ENCODE data around the gene ERC1. TPM values are rescaled to one million over a fixed set of nuclear protein-coding genes. Genes with fewer than 3 reads are reported as not detected.

The ERC1 gene
- total and polyA plus RNA-seq, 2 experiments from 2014 or later, result 18.4 to 29.7 TPM

DNA sequence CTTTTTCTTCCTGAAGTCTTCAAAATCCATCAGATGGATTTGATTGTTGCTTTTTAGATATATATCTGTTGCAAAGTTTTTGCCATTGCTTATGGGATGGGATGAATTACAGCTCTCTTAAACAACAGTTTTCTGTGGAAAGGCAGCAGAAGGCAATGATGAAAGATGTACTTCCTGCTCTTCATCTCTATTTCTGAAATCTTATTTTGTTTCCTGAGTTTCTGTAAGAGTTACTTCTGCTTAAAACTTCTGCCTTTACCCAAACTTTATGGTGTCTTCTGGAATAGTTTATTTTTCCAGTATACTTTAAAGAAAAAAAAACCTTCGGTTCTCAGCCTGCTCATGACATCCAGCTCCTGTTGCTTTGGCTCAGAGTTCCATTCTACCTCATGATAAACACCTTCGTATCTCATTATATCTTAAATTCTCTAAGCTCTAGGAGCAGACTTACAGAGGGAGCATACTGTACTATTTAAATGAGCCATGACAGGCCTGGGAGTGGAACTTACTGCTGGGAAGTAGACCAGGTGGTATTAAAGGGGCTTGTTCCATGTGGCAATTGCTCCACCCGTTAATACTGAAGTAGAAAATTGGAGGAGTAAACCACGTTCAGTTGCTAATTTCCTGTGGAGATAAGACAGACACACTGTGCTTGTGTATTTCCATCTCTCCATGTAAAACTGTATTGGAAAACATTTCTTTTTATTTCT, 314.9 kb downstream of the ERC1 start:
- Histone ChIP-seq H3K4me3 (no peak overlapping the region), H3K4me1 (ENCODE audit: insufficient read depth) (no peaks in the 10 kb centered on the region), H3K9me2 (replicated peaks; ENCODE audit: insufficient read depth) (no peaks in the 10 kb centered on the region), H2AFZ (no peak overlapping the region), H3K4me2 (no peak overlapping the region), H4K20me1 (ENCODE audit: insufficient read depth, poor library complexity, severe bottlenecking) (no peaks in the 10 kb centered on the region), H3K79me2 (no peaks in the 10 kb centered on the region), H3K36me3 (replicated peaks; ENCODE audit: insufficient read depth, low read depth) (no peaks in the 10 kb centered on the region), H3K27ac (no peak overlapping the region), H3K9me3 (ENCODE audit: low read depth) (no peaks in the 10 kb centered on the region), H3K27me3 (no peaks in the 10 kb centered on the region)
- no peak for DNase-seq (ENCODE audit: low spot score)
- 56% methylated on average over 4 of the region's 4 CpGs for WGBS (ENCODE audit: low lambda C conversion rate, missing lambda C conversion rate)
- TF ChIP-seq EZH2 (IDR thresholded peaks at IDR 0.05; ENCODE audit: borderline replicate concordance) (no peak), CTCF (IDR thresholded peaks at IDR 0.05; ENCODE audit: poor library complexity) (no peak), EZH2phosphoT487 (IDR thresholded peaks at IDR 0.05; ENCODE audit: low read depth, severe bottlenecking, unreplicated experiment) (no peak)

- H3K9me3 ChIP-seq (ENCODE audit: low read depth), result no peaks in the 10 kb centered on the region
- H3K4me2 ChIP-seq, result no peak overlapping the region
- no peak overlapping the region for H3K27ac ChIP-seq
- no peaks in the 10 kb centered on the region for H4K20me1 ChIP-seq (ENCODE audit: insufficient read depth, poor library complexity, severe bottlenecking)
- H3K4me1 ChIP-seq (ENCODE audit: insufficient read depth), result no peaks in the 10 kb centered on the region
- TF ChIP-seq CTCF (IDR thresholded peaks at IDR 0.05; ENCODE audit: poor library complexity) (no peak), EZH2 (IDR thresholded peaks at IDR 0.05; ENCODE audit: borderline replicate concordance) (no peak), EZH2phosphoT487 (IDR thresholded peaks at IDR 0.05; ENCODE audit: low read depth, severe bottlenecking, unreplicated experiment) (no peak)
- no peak for DNase-seq (ENCODE audit: low spot score)
- H3K36me3 ChIP-seq (replicated peaks; ENCODE audit: insufficient read depth, low read depth), result no peaks in the 10 kb centered on the region
- H2AFZ ChIP-seq, result no peak overlapping the region
- H3K27me3 ChIP-seq, result no peaks in the 10 kb centered on the region
- no peaks in the 10 kb centered on the region for H3K79me2 ChIP-seq
- no peak overlapping the region for H3K4me3 ChIP-seq
- H3K9me2 ChIP-seq (replicated peaks; ENCODE audit: insufficient read depth), result no peaks in the 10 kb centered on the region
- 75% methylated on average over 4 of the region's 4 CpGs for WGBS (ENCODE audit: low lambda C conversion rate, missing lambda C conversion rate)
Observed at GRCh38 chr12:1306817-1307216, 315.8 kb downstream of the ERC1 start.

- Histone ChIP-seq H3K79me2 (no peaks in the 10 kb centered on the region), H3K36me3 (replicated peaks; ENCODE audit: insufficient read depth, low read depth) (no peaks in the 10 kb centered on the region), H3K27ac (no peak overlapping the region), H3K4me1 (ENCODE audit: insufficient read depth) (no peaks in the 10 kb centered on the region), H3K4me2 (no peak overlapping the region), H3K4me3 (no peak overlapping the region), H3K27me3 (no peaks in the 10 kb centered on the region), H3K9me2 (replicated peaks; ENCODE audit: insufficient read depth) (no peaks in the 10 kb centered on the region), H2AFZ (no peak overlapping the region), H3K9me3 (ENCODE audit: low read depth) (no peaks in the 10 kb centered on the region), H4K20me1 (ENCODE audit: insufficient read depth, poor library complexity, severe bottlenecking) (no peaks in the 10 kb centered on the region)
- TF ChIP-seq EZH2phosphoT487 (IDR thresholded peaks at IDR 0.05; ENCODE audit: low read depth, severe bottlenecking, unreplicated experiment), result no peak
- no peak for TF ChIP-seq CTCF (IDR thresholded peaks at IDR 0.05; ENCODE audit: poor library complexity)
- no peak for TF ChIP-seq EZH2 (IDR thresholded peaks at IDR 0.05; ENCODE audit: borderline replicate concordance)
- 97% methylated on average over 1 of the region's 1 CpG for WGBS (ENCODE audit: low lambda C conversion rate, missing lambda C conversion rate)
- DNase-seq (ENCODE audit: low spot score), result no peak
Observed at GRCh38 chr12:1307796-1308195, 316.8 kb downstream of the ERC1 start.

All from hepatocyte (in vitro differentiated cells).